ENCODE data around the gene PRKCQ.

- TF ChIP-seq CTCF (IDR thresholded peaks at IDR 0.05; ENCODE audit: low read depth, low read length) (no peak), POLR2A (IDR thresholded peaks at IDR 0.05; ENCODE audit: extremely low read depth, insufficient read length) (no peak), MYC (IDR thresholded peaks at IDR 0.05; ENCODE audit: low read depth, low read length) (no peak), MAX (IDR thresholded peaks at IDR 0.05; ENCODE audit: low read depth, low read length) (no peak)
Measured at GRCh38 chr10:6388261-6388893, 191.7 kb downstream of the PRKCQ start.
